H9 (cell line): ENCODE data around the gene AKT3. TPM values are rescaled to one million over a fixed set of nuclear protein-coding genes. Genes with fewer than 3 reads are reported as not detected.

Experiments
- DNase-seq: peaks from one replicate; pipeline ENCODE4 v3.0.0-alpha.2; 2017
- H2AFZ ChIP-seq: one replicate; pipeline ENCODE4 v1.6.1; 2013; ENCODE audit warnings: mild to moderate bottlenecking, low read length, control low read depth, moderate library complexity
- H2AK5ac ChIP-seq: 2 replicates; pipeline ENCODE4 v1.6.1; 2013; ENCODE audit warnings: low read length, control low read depth, mixed read lengths; ENCODE audit not compliant: insufficient read length
- H2BK120ac ChIP-seq: one replicate; pipeline ENCODE4 v1.6.1; 2013; ENCODE audit warnings: low read depth, mild to moderate bottlenecking, low read length, control low read depth, inconsistent platforms; ENCODE audit not compliant: poor library complexity, severe bottlenecking
- H2BK12ac ChIP-seq: 2 replicates; pipeline ENCODE4 v1.6.1; 2013; ENCODE audit warnings: low read length, control low read depth, mixed read lengths, low read depth; ENCODE audit not compliant: insufficient read length
- H2BK15ac ChIP-seq: 2 replicates; pipeline ENCODE4 v1.6.1; 2013; ENCODE audit warnings: low read depth, low read length, control low read depth
- H2BK20ac ChIP-seq: one replicate; pipeline ENCODE4 v1.6.1; 2013; ENCODE audit warnings: low read depth, mild to moderate bottlenecking, low read length, control low read depth, inconsistent platforms; ENCODE audit not compliant: poor library complexity, severe bottlenecking
- H2BK5ac ChIP-seq: 2 replicates; pipeline ENCODE4 v1.6.1; 2013; ENCODE audit warnings: low read length, control low read depth, mixed read lengths; ENCODE audit not compliant: insufficient read length
- H3K14ac ChIP-seq: 2 replicates; pipeline ENCODE4 v1.6.1; 2013; ENCODE audit warnings: low read length, control low read depth; ENCODE audit not compliant: insufficient read depth
- H3K18ac ChIP-seq: 2 replicates; pipeline ENCODE4 v1.6.1; 2013; ENCODE audit warnings: low read depth, mild to moderate bottlenecking, mixed read lengths, low read length, control low read depth; ENCODE audit not compliant: insufficient read length
- H3K23ac ChIP-seq: 2 replicates; pipeline ENCODE4 v1.6.1; 2013; ENCODE audit warnings: low read length, control low read depth, mixed read lengths, low read depth; ENCODE audit not compliant: insufficient read length
- H3K23me2 ChIP-seq: 2 replicates; pipeline ENCODE4 v1.6.1; 2013; ENCODE audit warnings: low read depth, mild to moderate bottlenecking, mixed read lengths, low read length, control low read depth; ENCODE audit not compliant: insufficient read length, poor library complexity, severe bottlenecking
- H3K27ac ChIP-seq: 2 replicates; pipeline ENCODE4 v1.5.1; 2013; ENCODE audit warnings: low read length, control low read depth, mixed read lengths, low read depth; ENCODE audit not compliant: insufficient read length
- H3K27me3 ChIP-seq: 2 replicates; pipeline ENCODE4 v1.6.1; 2013; ENCODE audit warnings: low read length, control low read depth, inconsistent platforms; ENCODE audit not compliant: insufficient read depth
- H3K4ac ChIP-seq: 2 replicates; pipeline ENCODE4 v1.6.1; 2013; ENCODE audit warnings: low read depth, mild to moderate bottlenecking, control low read depth, inconsistent platforms, low read length, moderate library complexity
- H3K4me1 ChIP-seq: 2 replicates; pipeline ENCODE4 v1.6.1; 2013; ENCODE audit warnings: low read length, control low read depth, inconsistent platforms; ENCODE audit not compliant: insufficient read depth
- H3K4me2 ChIP-seq: 2 replicates; pipeline ENCODE4 v1.6.1; 2013; ENCODE audit warnings: low read length, control low read depth, mixed read lengths; ENCODE audit not compliant: insufficient read length, insufficient read depth
- H3K56ac ChIP-seq: 2 replicates; pipeline ENCODE4 v1.6.1; 2013; ENCODE audit warnings: low read depth, mild to moderate bottlenecking, mixed read lengths, low read length, control low read depth; ENCODE audit not compliant: insufficient read length
- H3K79me1 ChIP-seq: 2 replicates; pipeline ENCODE4 v1.6.1; 2013; ENCODE audit warnings: low read depth, mild to moderate bottlenecking, moderate library complexity, low read length, control low read depth, inconsistent platforms; ENCODE audit not compliant: insufficient read depth, poor library complexity, severe bottlenecking
- H3K79me2 ChIP-seq: 2 replicates; pipeline ENCODE4 v1.6.1; 2013; ENCODE audit warnings: low read length, control low read depth, inconsistent platforms; ENCODE audit not compliant: insufficient read depth
- H3K9ac ChIP-seq: 2 replicates; pipeline ENCODE4 v1.6.1; 2013; ENCODE audit warnings: low read length, control low read depth, mixed read lengths; ENCODE audit not compliant: insufficient read length; ENCODE audit errors: extremely low read depth
- H3K9me3 ChIP-seq: one replicate; pipeline ENCODE4 v1.6.1; 2013; ENCODE audit warnings: low read depth, low read length, inconsistent platforms; ENCODE audit not compliant: control insufficient read depth
- H3T11ph ChIP-seq: one replicate; pipeline ENCODE4 v1.6.1; 2013; ENCODE audit warnings: mild to moderate bottlenecking, low read length, control low read depth, inconsistent platforms
- H4K20me1 ChIP-seq: one replicate; pipeline ENCODE4 v1.6.1; 2013; ENCODE audit not compliant: control insufficient read depth, insufficient read length, insufficient read depth
- H4K5ac ChIP-seq: 2 replicates; pipeline ENCODE4 v1.6.1; 2013; ENCODE audit warnings: low read depth, mild to moderate bottlenecking, mixed read lengths, low read length, control low read depth; ENCODE audit not compliant: insufficient read length
- H4K8ac ChIP-seq: replicated peaks from 2 replicates; pipeline ENCODE4 v1.6.1; 2013; ENCODE audit warnings: low read length, control low read depth, mixed read lengths, low read depth; ENCODE audit not compliant: insufficient read length
- H4K91ac ChIP-seq: 2 replicates; pipeline ENCODE4 v1.6.1; 2013; ENCODE audit warnings: low read depth, mild to moderate bottlenecking, moderate library complexity, mixed read lengths, low read length, control low read depth; ENCODE audit not compliant: insufficient read length
- H3K27ac Mint-ChIP-seq, 3 experiments: 2 replicates in 2 of 3; 3 replicates in 1 of 3; pipeline ENCODE4 v1.8.0; 2020 to 2021; ENCODE audit warnings: mixed read lengths in 3 of 3, mild to moderate bottlenecking in 1 of 3, moderate library complexity in 1 of 3
- H3K27me3 Mint-ChIP-seq: 2 replicates; pipeline ENCODE4 v1.8.0; 2021; ENCODE audit warnings: low read depth, mild to moderate bottlenecking, moderate library complexity, mixed read lengths
- H3K36me3 Mint-ChIP-seq, 3 experiments: 2 replicates in 2 of 3; 3 replicates in 1 of 3; pipeline ENCODE4 v1.8.0; 2020 to 2021; ENCODE audit warnings: low read depth in 3 of 3, mixed read lengths in 3 of 3; ENCODE audit not compliant: insufficient read depth in 1 of 3
- H3K4me1 Mint-ChIP-seq, 2 experiments: 2 replicates each; pipeline ENCODE4 v1.8.0; 2020; ENCODE audit warnings: mixed read lengths in 2 of 2
- H3K4me3 Mint-ChIP-seq, 2 experiments: 2 replicates in 1 of 2; 3 replicates in 1 of 2; pipeline ENCODE4 v1.8.0; 2020 to 2021; ENCODE audit warnings: mild to moderate bottlenecking in 2 of 2, mixed read lengths in 2 of 2, moderate library complexity in 1 of 2
- H3K9me3 Mint-ChIP-seq, 2 experiments: 2 replicates in 1 of 2; 3 replicates in 1 of 2; pipeline ENCODE4 v1.8.0; 2020; ENCODE audit warnings: mild to moderate bottlenecking in 2 of 2, mixed read lengths in 2 of 2, moderate library complexity in 1 of 2
- WGBS: extraction: QIAGEN DNeasy Blood & Tissue Kit; methylation state at CpG from one replicate; pipeline ENCODE4 v1.1.7; 2013; ENCODE audit warnings: missing lambda C conversion rate, low lambda C conversion rate, mixed read lengths; ENCODE audit not compliant: insufficient read length; ENCODE audit errors: extremely low coverage; 5-methylcytosine and 5-hydroxymethylcytosine counted together
- total RNA-seq: library from RNA; stranded (reverse); gene quantifications from 2 replicates; pipeline ENCODE4 v1.2.1, GENCODE V29; 2021
- TF ChIP-seq, protein P1 (sequence below): fragments of 200-600 bp; sonication (generic); conservative IDR thresholded peaks from 3 replicates; pipeline ENCODE4 v1.8.0; 2021; ENCODE audit warnings: antibody characterized with exemption, mild to moderate bottlenecking

AKT3 gene
- total RNA-seq, 1 experiment from 2014 or later = 27.8 TPM

DNA sequence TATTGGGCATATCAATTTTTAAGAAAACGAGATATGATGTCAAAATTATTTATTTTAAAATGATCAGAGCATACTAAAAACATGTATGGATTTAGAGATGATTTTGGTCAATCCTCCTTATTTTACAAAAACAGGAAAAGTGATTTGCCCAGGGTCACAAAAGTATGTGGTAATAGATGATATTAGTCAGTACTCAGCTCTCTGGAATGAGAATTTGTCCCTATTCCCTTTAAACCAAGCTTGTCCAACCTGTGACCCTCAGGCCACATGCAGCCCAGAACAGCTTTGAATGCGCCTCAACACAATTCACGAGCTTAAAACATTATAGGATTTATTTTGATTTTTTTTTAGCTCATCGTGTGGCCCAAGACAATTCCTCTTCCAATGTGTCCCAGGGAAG is 104.7 kb downstream of the AKT3 start:
- Histone ChIP-seq H2BK20ac (no peak overlapping the region), H2BK15ac (no peak overlapping the region), H3K4me2 (no peak overlapping the region), H3K23ac (no peak overlapping the region), H4K5ac (no peak overlapping the region), H4K8ac (no peak overlapping the region), H3K79me1 (no peaks in the 10 kb centered on the region), H4K20me1 (no peaks in the 10 kb centered on the region), H3K56ac (no peak overlapping the region), H3K14ac (no peak overlapping the region), H3K9ac (no peak overlapping the region), H2BK120ac (no peak overlapping the region), H2BK5ac (no peak overlapping the region), H3K23me2 (no peaks in the 10 kb centered on the region), H2AK5ac (no peak overlapping the region), H3K4me1 (peaks cover 2% of the 10 kb centered on the region; the same call in 1 of the 2 replicates), H3K9me3 (no peaks in the 10 kb centered on the region), H3K4ac (no peak overlapping the region), H3K27me3 (no peaks in the 10 kb centered on the region), H3K79me2 (no peaks in the 10 kb centered on the region), H3K18ac (no peak overlapping the region), H2BK12ac (no peak overlapping the region), H3T11ph (no peak overlapping the region), H3K27ac (no peak overlapping the region), H2AFZ (no peak overlapping the region), H4K91ac (no peak overlapping the region)
- WGBS = no CpG with 5 or more reads among the region's 4 CpGs
- peaks cover 40 to 57% of the 10 kb centered on the region in 2 experiments for H3K4me1 Mint-ChIP-seq
- no peak overlapping the region for H3K4me3 Mint-ChIP-seq
- H3K27ac Mint-ChIP-seq = peak overlapping the region in 2 of 3 experiments; percentile 14 to 68; a peak in 3 of 7 replicates
- DNase-seq = no peak
- TF ChIP-seq, protein P1, sequence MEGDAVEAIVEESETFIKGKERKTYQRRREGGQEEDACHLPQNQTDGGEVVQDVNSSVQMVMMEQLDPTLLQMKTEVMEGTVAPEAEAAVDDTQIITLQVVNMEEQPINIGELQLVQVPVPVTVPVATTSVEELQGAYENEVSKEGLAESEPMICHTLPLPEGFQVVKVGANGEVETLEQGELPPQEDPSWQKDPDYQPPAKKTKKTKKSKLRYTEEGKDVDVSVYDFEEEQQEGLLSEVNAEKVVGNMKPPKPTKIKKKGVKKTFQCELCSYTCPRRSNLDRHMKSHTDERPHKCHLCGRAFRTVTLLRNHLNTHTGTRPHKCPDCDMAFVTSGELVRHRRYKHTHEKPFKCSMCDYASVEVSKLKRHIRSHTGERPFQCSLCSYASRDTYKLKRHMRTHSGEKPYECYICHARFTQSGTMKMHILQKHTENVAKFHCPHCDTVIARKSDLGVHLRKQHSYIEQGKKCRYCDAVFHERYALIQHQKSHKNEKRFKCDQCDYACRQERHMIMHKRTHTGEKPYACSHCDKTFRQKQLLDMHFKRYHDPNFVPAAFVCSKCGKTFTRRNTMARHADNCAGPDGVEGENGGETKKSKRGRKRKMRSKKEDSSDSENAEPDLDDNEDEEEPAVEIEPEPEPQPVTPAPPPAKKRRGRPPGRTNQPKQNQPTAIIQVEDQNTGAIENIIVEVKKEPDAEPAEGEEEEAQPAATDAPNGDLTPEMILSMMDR = no peak
- H3K27me3 Mint-ChIP-seq = no peaks in the 10 kb centered on the region
- H3K9me3 Mint-ChIP-seq = peaks cover 5 to 7% of the 10 kb centered on the region in 2 experiments
- H3K36me3 Mint-ChIP-seq = peaks cover 7 to 20% (median 15%) of the 10 kb centered on the region in 3 experiments
